ENCODE data around the gene NEURL3. TPM values are rescaled to one million over a fixed set of nuclear protein-coding genes. Genes with fewer than 3 reads are reported as not detected.

NEURL3 gene
- total RNA-seq, 1 donor = not detected

GRCh38 chr2:96520697-96521096 lies 15.5 kb upstream of the NEURL3 start:
- DNase-seq (ENCODE audit: low read depth) = no peak
- H3K4me3 ChIP-seq (ENCODE audit: low read depth, low read length) = no peak overlapping the region
- TF ChIP-seq CTCF (IDR thresholded peaks at IDR 0.05; ENCODE audit: insufficient read depth, low read depth, low read length) = no peak

GRCh38 chr2:96520231-96520630 lies 15.1 kb upstream of the NEURL3 start:
- no peak for TF ChIP-seq CTCF (IDR thresholded peaks at IDR 0.05; ENCODE audit: insufficient read depth, low read depth, low read length)
- no peak overlapping the region for H3K4me3 ChIP-seq (ENCODE audit: low read depth, low read length)
- no peak for DNase-seq (ENCODE audit: low read depth)

- H3K4me3 ChIP-seq (ENCODE audit: low read depth, low read length) = no peak overlapping the region
- DNase-seq (ENCODE audit: low read depth) = no peak
- no peak for TF ChIP-seq CTCF (IDR thresholded peaks at IDR 0.05; ENCODE audit: insufficient read depth, low read depth, low read length)
Measured at GRCh38 chr2:96517079-96517478, 11.9 kb upstream of the NEURL3 start.

- H3K4me3 ChIP-seq (ENCODE audit: low read depth, low read length) = no peak overlapping the region
- no peak for DNase-seq (ENCODE audit: low read depth)
- TF ChIP-seq CTCF (IDR thresholded peaks at IDR 0.05; ENCODE audit: insufficient read depth, low read depth, low read length) = no peak
Measured at GRCh38 chr2:96514521-96514920, 9.4 kb upstream of the NEURL3 start.

GRCh38 chr2:96512341-96512740 lies 7.2 kb upstream of the NEURL3 start:
- no peak for DNase-seq (ENCODE audit: low read depth)
- H3K4me3 ChIP-seq (ENCODE audit: low read depth, low read length) = no peak overlapping the region
- no peak for TF ChIP-seq CTCF (IDR thresholded peaks at IDR 0.05; ENCODE audit: insufficient read depth, low read depth, low read length)

GRCh38 chr2:96511851-96512250 lies 6.7 kb upstream of the NEURL3 start:
- no peak overlapping the region for H3K4me3 ChIP-seq (ENCODE audit: low read depth, low read length)
- TF ChIP-seq CTCF (IDR thresholded peaks at IDR 0.05; ENCODE audit: insufficient read depth, low read depth, low read length) = no peak
- DNase-seq (ENCODE audit: low read depth) = no peak

- H3K4me3 ChIP-seq (ENCODE audit: low read depth, low read length) = no peak overlapping the region
- no peak for TF ChIP-seq CTCF (IDR thresholded peaks at IDR 0.05; ENCODE audit: insufficient read depth, low read depth, low read length)
- no peak for DNase-seq (ENCODE audit: low read depth)
Measured at GRCh38 chr2:96510931-96511595, 5.9 kb upstream of the NEURL3 start.
